ENCODE measurements around the gene CPT1A. TPM values are rescaled to one million over a fixed set of nuclear protein-coding genes. Genes with fewer than 3 reads are reported as not detected.

The CPT1A gene
- total RNA-seq, 2 experiments from 2014 or later: 11.3 to 13.2 TPM

GRCh38 chr11:68828957-68829356 is 12.8 kb downstream of the CPT1A start:
- Histone ChIP-seq H3K4me3 (ENCODE audit: low read length) (no peak overlapping the region), H3K36me3 (ENCODE audit: insufficient read depth, low read length) (peaks cover 4% of the 10 kb centered on the region), H3K27ac (ENCODE audit: low read depth in 1 of 2, low read length in 2 of 2) (no peak overlapping the region), H3K27me3 (ENCODE audit: control insufficient read depth in 1 of 2, insufficient read depth in 2 of 2, low read length in 2 of 2) (no peaks in the 10 kb centered on the region), H3K9me3 (ENCODE audit: control insufficient read depth in 1 of 2, insufficient read depth in 1 of 2, low read length in 2 of 2) (no peaks in the 10 kb centered on the region), H3K4me1 (ENCODE audit: insufficient read depth, low read length) (peaks cover 35% of the 10 kb centered on the region)
- Mint-ChIP-seq H3K9me3 (no peaks in the 10 kb centered on the region), H3K36me3 (ENCODE audit: low read depth) (peaks cover 8% of the 10 kb centered on the region), H3K27ac (no peak overlapping the region), H3K27me3 (no peaks in the 10 kb centered on the region), H3K4me3 (no peak overlapping the region), H3K4me1 (ENCODE audit: low read depth) (peaks cover 38% of the 10 kb centered on the region)
- ChIA-PET CTCF (no interaction called here), POLR2A (no interaction called here)
- no peak for TF ChIP-seq CTCF (IDR thresholded peaks at IDR 0.05)
- DNase-seq: no peak
- ATAC-seq (ENCODE audit: poor library complexity): no peak
- intact Hi-C loops (cut with DNase I, micrococcal nuclease): no loop called here

- no peak for TF ChIP-seq CTCF (IDR thresholded peaks at IDR 0.05)
- no peak overlapping the region for H3K4me3 Mint-ChIP-seq
- Histone ChIP-seq H3K27me3 (ENCODE audit: control insufficient read depth in 1 of 2, insufficient read depth in 2 of 2, low read length in 2 of 2) (no peaks in the 10 kb centered on the region), H3K9me3 (ENCODE audit: control insufficient read depth in 1 of 2, insufficient read depth in 1 of 2, low read length in 2 of 2) (no peaks in the 10 kb centered on the region), H3K4me1 (ENCODE audit: insufficient read depth, low read length) (peaks cover 35% of the 10 kb centered on the region), H3K27ac (ENCODE audit: low read depth in 1 of 2, low read length in 2 of 2) (no peak overlapping the region), H3K36me3 (ENCODE audit: insufficient read depth, low read length) (peaks cover 4% of the 10 kb centered on the region), H3K4me3 (ENCODE audit: low read length) (no peak overlapping the region)
- no peaks in the 10 kb centered on the region for H3K27me3 Mint-ChIP-seq
- peaks cover 8% of the 10 kb centered on the region for H3K36me3 Mint-ChIP-seq (ENCODE audit: low read depth)
- ATAC-seq (ENCODE audit: poor library complexity) (no peak), DNase-seq (peak in 2 of 14 experiments; percentile 29 to 36)
- CTCF ChIA-PET: interaction anchor here (3.5 kb wide), 1 partner anchor 15 kb away, joined by 42 read pairs; the partner anchor contains the start of gene CPT1A
- POLR2A ChIA-PET: no interaction called here
- peaks cover 38% of the 10 kb centered on the region for H3K4me1 Mint-ChIP-seq (ENCODE audit: low read depth)
- intact Hi-C loops (cut with DNase I, micrococcal nuclease): no loop called here
- peak overlapping the region; percentile 49 for H3K27ac Mint-ChIP-seq
- H3K9me3 Mint-ChIP-seq: no peaks in the 10 kb centered on the region
Measured at GRCh38 chr11:68828155-68828931, 13.4 kb downstream of the CPT1A start.

DNA sequence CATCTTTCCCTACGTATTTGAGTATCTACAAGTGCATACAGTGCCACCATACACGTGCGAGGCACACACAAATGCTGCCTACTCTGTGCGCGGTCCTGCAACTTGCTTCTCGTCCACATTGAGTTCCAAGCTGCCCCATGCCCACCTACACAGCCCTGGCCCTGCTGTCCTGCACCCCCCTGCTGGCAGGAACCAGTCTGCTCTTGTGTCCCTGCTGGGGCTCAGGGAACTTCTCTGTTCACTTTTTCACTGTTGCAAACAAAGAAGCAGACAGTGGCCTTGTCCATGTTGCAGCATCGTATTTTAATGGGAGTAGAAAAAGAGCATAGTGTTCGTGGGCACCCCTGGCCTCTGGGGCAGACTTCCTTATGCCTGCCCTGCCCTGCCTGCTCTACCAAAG is 14.0 kb downstream of the CPT1A start:
- POLR2A ChIA-PET: no interaction called here
- ATAC-seq (ENCODE audit: poor library complexity): no peak

More for the DNA sequence above, 14.0 kb downstream of the CPT1A start:
- H3K36me3 ChIP-seq (ENCODE audit: insufficient read depth, low read length): peaks cover 4% of the 10 kb centered on the region
- Mint-ChIP-seq H3K27me3 (no peaks in the 10 kb centered on the region), H3K36me3 (ENCODE audit: low read depth) (peaks cover 8% of the 10 kb centered on the region), H3K27ac (peak overlapping the region; percentile 49), H3K9me3 (no peaks in the 10 kb centered on the region), H3K4me1 (ENCODE audit: low read depth) (peaks cover 32% of the 10 kb centered on the region), H3K4me3 (no peak overlapping the region)
- no peak overlapping the region for H3K4me3 ChIP-seq (ENCODE audit: low read length)
- no peaks in the 10 kb centered on the region for H3K27me3 ChIP-seq (ENCODE audit: control insufficient read depth in 1 of 2, insufficient read depth in 2 of 2, low read length in 2 of 2)
- intact Hi-C loops (cut with DNase I, micrococcal nuclease): no loop called here
- no peak for TF ChIP-seq CTCF (IDR thresholded peaks at IDR 0.05)
- no peaks in the 10 kb centered on the region for H3K9me3 ChIP-seq (ENCODE audit: control insufficient read depth in 1 of 2, insufficient read depth in 1 of 2, low read length in 2 of 2)
- DNase-seq: no peak
- CTCF ChIA-PET: interaction anchor here (3.5 kb wide), 1 partner anchor 16 kb away, joined by 42 read pairs; the partner anchor contains the start of gene CPT1A
- peaks cover 35% of the 10 kb centered on the region for H3K4me1 ChIP-seq (ENCODE audit: insufficient read depth, low read length)
- H3K27ac ChIP-seq (ENCODE audit: low read depth in 1 of 2, low read length in 2 of 2): no peak overlapping the region
